ENCODE results near the gene SYK.
A peak's percentile ranks its signal among the peaks of the same experiment; 100 is the strongest.
"Not testable (repeated sequence)": the region's sequence is repeated elsewhere in the genome, so short reads cannot be mapped to it uniquely, and the experiment has no call there.

Gene SYK

DNA sequence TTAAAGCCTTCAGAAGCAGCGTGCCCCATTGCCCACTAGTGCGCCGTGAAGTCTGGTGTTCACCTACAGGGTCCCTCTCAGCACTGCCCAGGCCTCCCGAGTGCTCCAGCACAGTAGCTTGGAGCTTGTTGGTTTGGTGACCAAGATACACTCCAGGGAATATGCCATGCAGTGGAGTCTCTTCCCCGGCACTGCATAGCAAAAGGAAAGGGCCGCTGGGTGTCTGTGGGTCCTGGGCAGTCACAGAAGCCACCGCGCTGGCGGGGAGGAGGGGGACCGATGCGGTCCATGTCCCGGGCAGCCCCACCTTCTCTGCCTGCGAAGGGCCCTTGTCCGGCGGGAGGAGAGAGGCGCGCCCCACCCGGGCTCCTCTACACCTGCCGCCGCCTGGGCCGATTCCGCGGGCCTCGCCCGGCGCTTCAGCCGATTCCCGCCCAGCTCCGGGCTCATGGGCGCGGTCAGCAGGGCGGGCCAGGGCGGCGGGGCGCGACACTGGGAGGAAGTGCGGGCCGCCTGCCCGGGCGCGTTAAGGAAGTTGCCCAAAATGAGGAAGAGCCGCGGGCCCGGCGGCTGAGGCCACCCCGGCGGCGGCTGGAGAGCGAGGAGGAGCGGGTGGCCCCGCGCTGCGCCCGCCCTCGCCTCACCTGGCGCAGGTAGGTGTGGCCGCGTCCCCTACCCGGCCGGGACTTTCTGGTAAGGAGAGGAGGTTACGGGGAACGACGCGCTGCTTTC, at the start of gene SYK:
Gene SYK, plus strand, starts transcription at position 579 of the 732 bp plus-strand sequence. CDS start 42,080 bp downstream, outside the sequence.
- peak; percentile 66 for DNase-seq

GRCh38 chr9:90755514-90756371, 45.9 kb upstream of the SYK start:
- peak; percentile 28 for DNase-seq

DNA sequence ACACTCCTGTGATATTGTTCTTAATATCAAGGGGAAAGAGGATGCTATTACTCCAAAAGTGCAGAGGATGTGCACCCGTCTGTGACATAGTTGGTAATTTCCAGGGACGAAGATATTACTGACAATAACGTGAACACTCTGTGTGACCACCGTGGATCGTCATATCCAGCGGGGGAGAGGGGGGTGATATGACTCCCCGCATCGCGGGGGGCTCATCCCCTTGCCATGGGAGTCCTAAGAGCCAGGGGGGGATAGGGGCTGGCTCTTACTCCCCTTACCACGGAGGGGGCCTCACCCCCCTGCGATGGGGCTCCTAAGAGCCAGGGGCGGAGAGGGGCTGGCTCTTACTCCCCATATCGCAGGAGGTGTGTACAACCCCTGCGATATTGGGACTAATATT, 41.0 kb upstream of the SYK start:
- not testable (repeated sequence) for DNase-seq

- DNase-seq, result no peak
Measured at GRCh38 chr9:90766731-90767130, 34.9 kb upstream of the SYK start.

DNA sequence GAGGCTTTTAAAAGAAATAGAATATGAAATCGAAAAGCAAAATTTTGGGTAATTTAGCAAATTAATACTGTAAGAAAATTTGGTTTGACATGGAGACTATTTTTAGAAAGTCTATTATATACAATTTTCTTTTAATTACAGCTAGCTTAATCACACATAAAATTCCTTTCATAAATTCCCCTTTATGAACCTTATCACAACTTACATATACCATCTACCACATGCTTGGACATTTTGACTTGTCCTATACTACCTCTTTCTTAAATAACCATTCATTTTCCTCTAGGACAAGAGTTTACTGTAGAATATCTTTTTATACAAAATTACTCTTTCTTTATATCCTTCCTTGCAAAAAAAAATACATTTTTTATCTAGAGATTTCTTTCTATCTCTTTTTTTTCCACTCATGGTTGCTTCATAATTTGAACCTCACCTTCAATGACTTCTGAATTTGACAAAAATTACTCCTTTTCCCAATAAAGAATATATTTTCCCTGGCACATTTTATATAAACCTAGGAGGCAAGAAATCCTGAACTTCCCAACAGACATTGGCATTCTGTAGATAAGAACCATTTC, 34.0 kb upstream of the SYK start:
- DNase-seq, result no peak

- no peak for DNase-seq
Measured at GRCh38 chr9:90770182-90770738, 31.4 kb upstream of the SYK start.

DNA sequence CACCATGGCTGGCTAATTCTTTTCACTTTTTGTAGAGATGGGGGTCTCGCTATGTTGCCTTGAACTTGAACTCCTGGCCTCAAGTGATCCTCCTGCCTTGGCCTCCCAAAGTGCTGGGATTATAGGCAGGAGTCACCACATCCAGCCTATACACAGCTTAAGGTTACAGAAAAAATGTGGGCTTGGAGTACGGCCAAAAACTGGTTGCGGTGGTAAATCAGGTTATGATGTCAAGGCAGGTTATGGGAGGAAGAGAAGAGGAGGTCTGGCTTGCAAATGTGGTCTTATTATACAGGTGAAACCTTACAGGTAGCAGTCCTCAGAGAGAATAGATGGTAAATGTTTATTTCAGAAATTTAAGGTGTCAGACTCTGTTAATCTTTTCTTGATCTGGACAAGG, 30.7 kb upstream of the SYK start:
- no peak for DNase-seq

DNA sequence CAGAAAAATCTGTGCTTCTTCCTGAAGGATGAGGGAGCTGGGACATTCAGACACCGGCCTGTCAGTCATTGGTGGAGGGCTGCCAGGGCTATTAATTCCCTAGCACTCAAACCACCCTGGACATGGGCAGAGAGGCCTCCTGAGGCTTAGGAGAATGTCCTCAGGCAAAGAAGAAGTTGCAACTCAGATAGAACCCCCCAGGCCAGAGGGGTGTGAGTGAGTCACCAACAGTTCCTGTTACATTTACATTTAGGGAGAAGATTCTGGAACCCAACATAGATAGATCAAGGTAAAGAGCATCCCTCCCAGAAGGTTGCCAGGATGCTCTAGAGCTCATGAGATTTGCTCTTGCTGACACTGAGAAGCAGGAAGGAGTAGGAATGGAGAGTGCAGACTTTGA, 29.2 kb upstream of the SYK start:
- no peak for DNase-seq

- DNase-seq, result no peak
Measured at GRCh38 chr9:90773617-90774016, 28.0 kb upstream of the SYK start.

DNA sequence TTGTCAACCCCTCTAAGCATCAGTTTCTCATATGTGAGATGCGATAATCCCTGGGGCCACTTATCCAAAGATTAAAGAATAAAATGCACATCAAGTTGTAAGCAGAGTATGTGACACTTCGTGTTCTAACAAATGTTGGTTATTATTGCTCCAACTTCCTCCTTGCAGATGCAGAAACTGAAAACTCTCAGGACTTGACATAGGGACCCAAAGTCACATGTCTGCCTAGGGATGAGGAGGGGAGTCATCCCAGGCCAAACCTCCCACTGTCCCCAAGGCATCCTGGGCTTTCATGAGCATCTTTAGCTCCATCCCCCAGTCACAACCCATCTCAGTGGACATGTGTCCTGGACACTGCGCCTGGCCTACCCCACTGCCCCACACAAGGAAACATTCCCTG, 27.5 kb upstream of the SYK start:
- DNase-seq, result no peak

- DNase-seq, result no peak
Measured at GRCh38 chr9:90774682-90775081, 26.9 kb upstream of the SYK start.

GRCh38 chr9:90775657-90776056, 26.0 kb upstream of the SYK start:
- no peak for DNase-seq

DNA sequence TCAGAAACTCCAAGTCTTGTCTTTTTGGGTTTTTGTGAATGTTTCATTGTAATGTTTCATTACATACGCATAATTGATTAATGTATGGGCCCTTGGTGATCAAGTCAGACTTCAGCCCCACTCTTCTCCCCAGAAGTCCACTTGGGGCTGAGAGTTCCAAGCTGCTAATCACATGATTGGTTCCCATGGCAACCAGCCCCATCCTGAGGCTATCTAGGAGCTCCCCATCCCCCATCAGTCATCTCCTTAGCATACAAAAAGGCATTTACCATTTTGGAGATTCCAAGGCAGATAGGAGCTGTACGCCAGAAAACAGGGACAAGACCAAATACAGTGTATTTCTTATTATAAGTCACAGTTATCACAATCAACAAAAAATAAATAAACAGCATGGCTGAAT, 22.9 kb upstream of the SYK start:
- DNase-seq, result no peak

- no peak for DNase-seq
Measured at GRCh38 chr9:90783552-90783951, 18.1 kb upstream of the SYK start.

DNA sequence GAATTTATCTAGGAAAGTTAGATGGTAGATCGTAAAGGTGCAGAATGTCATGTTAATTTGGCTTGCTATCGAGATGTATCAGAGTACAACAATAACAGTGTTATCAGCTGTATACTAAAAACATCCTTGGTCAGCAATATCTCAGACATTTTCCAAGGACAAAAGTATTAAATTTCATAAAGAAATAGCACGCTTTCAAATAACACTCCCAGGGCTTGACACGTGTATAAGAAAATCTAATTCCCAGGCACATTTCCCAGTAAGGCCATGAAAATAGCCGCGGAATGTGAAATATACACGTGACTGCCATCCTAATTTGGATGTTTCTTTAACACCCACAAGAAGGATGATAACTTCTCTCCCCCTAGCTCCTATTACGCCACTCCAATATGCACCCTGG, 17.7 kb upstream of the SYK start:
- DNase-seq, result no peak

DNA sequence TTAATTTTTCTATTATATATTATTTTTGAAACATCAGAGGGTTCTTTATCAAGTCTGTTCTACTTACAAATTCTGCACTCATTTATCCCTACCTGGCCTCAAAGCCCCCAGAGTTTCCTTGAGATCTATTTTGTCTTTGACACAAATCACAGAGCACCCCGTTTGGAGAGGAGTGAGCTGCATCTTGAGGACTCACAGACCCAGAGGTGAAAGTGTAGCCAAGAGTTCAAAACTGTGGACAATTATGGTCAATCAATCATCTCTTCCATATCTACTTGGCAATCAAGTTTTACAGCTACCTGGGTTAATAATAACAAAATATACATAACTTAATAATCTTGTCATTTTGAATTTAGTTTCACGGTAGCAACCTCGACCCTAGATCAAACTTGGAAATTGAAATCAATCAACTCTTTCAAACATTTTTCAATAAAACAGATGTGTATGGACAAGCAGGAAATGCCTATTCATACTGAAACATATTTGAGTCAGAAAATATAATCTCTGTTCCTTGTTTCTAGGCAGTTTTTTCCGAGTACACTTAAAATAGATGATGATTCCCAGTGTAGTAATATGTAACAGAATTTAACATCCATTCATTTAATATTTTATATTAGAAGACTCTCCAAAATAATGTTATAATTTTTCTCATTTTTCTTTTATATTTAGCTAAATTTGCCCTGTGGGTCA, 13.7 kb upstream of the SYK start:
- DNase-seq, result no peak

GRCh38 chr9:90788527-90788926, 13.1 kb upstream of the SYK start:
- not testable (repeated sequence) for DNase-seq

DNA sequence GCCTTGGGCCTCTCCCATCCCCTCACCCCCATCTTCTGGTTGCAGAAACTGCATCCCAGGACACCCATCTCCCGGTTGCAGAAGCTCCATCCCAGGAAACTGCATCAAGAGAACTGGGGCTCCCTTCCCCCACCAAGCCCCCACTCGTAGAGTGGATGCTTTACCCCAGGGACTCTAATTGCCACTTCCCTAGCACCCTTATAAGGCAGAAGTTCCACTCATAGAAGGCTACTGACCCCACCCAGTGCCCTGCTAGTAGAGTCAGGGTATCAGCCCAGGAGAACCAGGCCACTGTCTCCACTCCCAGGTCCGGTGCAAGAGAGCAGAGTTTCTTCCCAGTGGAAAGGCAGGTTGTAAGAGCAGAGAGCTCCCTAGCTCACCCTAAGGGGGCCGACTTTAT, 12.2 kb upstream of the SYK start:
- DNase-seq, result no peak

GRCh38 chr9:90789862-90790261, 11.8 kb upstream of the SYK start:
- no peak for DNase-seq

DNA sequence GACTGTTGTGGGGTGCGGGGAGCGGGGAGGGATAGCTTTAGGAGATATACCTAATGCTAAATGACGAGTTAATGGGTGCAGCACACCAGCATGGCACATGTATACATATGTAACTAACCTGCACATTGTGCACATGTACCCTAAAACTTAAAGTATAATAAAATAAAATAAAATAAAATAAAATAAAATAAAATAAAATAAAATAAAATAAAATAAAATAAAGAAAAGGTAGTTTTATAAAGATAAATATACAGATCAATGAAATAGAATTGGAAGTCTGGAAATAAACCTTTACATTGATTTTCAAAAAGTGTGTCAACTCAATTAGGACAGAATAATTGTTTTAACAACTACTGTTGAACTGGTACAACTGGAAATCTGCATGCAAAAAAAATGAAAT, 8.6 kb upstream of the SYK start:
- DNase-seq, result not testable (repeated sequence)

DNA sequence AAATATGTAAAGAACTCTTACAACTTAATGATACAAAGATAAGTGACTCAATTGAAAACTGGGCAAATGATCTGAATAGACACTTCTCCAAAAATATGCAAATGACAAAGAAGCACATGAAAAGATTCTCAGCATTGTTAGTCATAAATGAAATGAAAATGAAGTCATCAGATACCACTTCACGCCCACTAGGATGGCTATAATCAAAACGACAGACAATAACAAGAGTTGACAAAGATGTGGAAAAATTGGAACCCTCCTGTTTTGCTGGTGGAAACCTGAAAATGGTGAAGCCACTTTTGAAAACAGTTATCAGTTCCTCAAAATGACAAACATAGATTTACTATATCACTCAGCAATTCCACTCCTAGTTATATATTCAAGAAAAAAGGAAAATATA, 7.9 kb upstream of the SYK start:
- DNase-seq, result no peak

DNA sequence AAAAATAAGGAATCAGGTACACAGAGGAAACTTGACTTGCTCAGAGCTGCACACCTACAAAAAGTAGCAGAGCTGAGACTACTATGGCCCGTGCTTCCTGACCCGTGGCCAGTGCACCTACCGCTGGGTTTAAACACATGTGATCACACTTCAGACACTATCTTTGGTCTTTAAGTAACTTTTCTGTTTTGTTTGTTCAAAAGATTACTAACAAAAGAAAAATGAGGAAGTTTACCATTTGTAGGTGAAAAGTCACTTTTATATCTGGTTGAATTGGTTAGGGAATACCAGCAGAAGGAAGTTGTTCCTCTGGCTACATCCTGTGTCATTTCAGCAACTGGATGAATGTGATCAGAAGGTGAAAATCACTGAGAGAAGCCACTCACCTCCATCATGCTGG, 6.5 kb upstream of the SYK start:
- DNase-seq, result no peak

GRCh38 chr9:90795871-90796317, 5.7 kb upstream of the SYK start:
- DNase-seq, result no peak

Data from NCI-H510A (cell line).